ENCODE results near the gene OXTR.

OXTR gene

DNA sequence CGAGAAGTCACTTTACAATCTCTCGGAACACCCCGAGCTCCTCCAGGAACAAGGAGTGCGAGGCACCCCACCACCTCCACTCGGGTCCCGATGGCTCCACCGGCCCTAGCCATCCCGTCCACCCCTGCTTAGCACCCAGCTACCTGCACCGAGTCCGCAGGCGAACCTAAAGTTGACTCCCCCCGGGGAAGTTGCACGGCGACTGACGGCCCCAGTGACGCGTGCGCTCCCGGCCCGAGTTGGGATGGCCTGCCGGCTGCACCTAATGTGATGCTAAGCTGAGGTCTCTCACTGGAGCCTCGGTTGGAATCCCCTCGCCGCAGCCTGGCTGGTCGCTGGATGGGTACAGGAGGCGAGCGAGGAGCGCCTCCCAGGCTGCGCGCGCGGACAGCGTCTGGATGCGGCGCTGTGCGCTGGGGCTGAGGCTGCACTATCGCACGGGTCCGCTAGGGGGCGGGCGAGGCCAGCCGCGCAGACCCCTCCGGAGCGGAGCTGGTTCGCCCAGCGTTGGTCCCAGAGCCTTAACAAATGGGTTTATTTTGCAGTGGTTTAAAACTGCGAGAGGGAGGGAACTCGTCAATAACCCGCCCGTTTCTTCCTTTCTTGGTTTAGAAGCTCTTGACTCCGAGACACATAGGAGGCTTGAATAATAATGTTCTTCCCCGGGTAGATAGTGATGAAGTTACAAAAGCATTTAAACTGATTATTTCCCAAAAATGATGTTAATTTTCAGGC, at the start of gene OXTR:
Gene OXTR, minus strand, starts transcription at position 526 of the 735 bp plus-strand sequence. CDS start 1,426 bp downstream, outside the sequence.
- DNase-seq, result peak; percentile 38 to 68 (median 57)

- DNase-seq, result no peak
Observed at GRCh38 chr3:8817486-8817885, 48.1 kb upstream of the OXTR start.

DNA sequence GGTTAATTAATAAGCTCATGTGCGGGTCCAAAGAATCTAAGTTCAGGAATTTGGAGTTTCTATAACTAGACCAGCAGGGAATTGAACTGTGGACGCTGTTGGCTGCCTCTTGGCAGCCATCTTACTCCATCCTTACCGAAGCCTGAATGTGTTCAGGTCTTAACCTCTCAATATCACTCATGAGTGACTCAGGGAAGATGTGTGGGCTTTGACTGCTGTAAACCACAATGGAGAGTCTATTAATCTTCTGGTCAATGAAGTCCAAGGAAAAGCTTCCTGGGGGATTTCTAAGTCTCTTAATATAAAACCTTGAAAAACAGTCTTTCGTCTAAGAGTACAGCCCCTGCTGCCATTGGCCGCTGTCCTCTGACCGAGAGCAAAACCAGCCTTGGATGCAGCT, 46.7 kb upstream of the OXTR start:
- DNase-seq, result no peak

- DNase-seq, result no peak
Observed at GRCh38 chr3:8813411-8813810, 44.0 kb upstream of the OXTR start.

DNA sequence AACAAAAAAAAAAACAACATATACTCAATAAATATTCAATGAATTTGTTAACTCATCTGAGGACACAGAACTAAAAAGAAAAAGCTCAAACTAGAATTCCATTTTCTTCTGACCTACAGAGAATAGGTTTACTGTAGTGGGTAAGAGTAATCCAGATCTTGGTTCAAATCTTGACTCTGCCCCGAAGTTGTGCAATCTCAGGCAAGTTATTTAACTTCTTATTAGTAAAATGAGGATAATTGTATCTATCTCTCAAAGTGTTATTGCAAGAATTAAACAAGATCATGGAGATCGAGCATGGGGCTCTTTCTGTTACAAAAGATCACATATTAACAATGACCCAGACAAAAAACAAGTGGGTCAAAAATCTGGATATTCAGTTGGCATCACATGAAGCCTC, 41.1 kb upstream of the OXTR start:
- DNase-seq, result no peak

GRCh38 chr3:8805774-8806173, 36.4 kb upstream of the OXTR start:
- no peak for DNase-seq

GRCh38 chr3:8802256-8802655, 32.8 kb upstream of the OXTR start:
- no peak for DNase-seq

DNA sequence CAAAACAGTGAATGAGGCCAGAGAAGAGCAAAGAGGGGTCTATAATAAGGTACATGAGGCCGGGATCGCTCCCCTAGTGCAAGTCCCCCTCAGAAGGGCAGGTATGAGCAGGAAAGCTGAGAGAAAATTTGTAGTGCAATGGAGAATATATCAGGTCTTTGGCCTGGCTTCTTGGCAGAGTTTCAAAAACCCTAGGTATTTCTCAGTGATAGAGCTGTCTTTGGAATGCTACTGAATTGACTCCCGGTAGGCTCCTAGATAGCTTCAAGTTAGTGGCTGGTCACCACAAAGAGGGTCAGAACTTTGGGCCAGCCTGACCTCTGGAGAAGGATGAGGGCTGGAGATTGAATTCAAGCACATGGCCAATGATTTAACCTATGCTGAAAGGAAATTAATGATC, 30.6 kb upstream of the OXTR start:
- DNase-seq, result no peak

DNA sequence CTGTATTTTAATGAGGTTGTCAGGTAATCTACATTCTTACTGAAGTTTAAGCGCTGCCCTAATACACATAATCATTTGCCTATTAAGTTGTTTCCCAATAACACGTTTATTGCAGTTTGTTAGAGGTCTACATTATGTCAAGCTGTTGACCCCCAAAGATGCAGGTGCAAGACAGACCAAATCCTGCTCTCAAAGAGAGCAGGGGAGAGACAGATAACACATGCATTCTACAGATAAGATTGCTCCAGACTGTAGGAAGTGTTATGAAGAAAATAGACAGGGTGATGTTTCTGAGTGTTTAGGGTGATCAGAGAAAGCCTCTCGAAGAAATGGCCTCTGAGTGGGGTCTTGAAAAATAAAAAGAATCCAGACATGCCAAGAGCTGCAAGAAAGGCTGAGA, 24.8 kb upstream of the OXTR start:
- no peak for DNase-seq

DNA sequence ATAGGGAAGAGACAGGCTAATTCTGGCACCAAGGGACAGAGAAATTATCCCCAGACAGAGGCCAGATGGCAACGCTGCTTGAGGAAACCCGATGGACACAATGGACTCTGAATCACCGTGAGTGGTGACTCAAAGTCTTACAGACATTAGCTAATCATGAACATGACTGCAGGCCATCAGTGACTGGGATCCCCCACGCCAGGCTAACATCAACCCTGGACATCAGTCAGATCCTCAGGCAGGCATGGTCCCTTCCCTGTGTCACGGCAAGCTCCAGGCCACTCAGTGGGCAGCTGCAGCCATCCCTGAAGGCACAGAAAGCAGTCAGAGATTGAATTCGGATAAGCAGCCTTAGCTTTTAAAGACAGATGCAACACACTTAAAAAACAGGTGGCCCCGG, 23.8 kb upstream of the OXTR start:
- no peak for DNase-seq

DNA sequence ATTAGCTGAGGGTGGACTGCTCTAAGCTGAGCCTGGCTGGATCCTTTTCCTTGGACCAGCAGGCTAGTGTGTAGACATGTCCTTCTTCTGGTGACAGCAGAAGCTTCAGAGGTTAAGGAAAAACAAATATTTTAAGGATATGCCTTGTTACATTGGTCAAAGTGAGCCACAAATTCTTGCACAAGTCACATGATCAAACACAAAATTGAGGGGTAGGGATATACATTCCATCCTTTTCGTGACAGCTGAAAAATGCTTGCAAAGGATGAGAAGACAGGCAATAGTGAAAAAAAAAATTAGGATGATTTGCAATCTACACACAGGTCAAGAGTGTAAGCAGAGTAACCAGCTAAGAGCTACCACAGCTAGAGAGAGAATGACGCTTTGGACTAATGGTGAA, 21.1 kb upstream of the OXTR start:
- no peak for DNase-seq

GRCh38 chr3:8784676-8785435, 15.4 kb upstream of the OXTR start:
- no peak for DNase-seq

GRCh38 chr3:8780279-8780678, 10.9 kb upstream of the OXTR start:
- DNase-seq, result no peak

DNA sequence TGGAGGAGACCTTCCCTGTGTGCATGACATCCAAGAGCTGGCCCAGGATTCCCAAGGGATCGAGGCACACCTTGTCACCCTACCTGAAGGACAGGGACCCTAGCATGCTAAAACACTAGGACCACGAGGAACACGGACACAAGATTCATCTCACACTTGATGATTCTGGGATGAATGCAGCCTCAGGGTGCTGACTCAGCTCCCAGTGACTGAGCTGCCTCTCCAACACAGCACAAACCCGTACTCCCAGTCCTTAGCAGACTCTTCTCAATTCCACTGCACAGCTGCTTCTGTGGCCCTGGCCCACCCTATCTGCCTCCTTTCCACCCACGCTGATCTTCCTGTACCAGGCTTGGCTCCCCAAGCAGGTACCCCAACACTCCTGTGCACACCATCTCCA, 9.1 kb upstream of the OXTR start:
- no peak for DNase-seq

GRCh38 chr3:8777978-8778267, 8.5 kb upstream of the OXTR start:
- DNase-seq, result no peak

- no peak for DNase-seq
Observed at GRCh38 chr3:8777201-8777977, 8.0 kb upstream of the OXTR start.

DNA sequence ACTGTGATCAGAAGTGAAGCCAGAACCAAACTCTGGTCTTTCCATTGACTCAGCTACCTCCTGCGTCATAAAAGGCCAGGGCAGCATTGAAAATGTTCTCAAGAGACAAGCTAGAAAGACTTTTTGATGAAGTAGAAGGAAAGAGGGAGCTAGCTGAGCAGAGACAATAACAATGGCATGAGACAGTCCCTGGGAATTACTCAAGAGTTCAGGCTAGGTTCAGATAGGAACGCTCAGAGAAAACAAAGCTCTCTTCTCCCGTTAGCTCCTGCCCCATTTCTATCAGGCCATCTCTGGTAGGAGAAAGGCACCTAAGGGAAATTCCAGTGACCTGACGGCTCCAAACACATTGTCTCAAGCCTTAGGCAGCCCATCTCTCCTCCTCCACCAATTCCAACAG, 7.0 kb upstream of the OXTR start:
- no peak for DNase-seq

GRCh38 chr3:8775602-8776001, 6.2 kb upstream of the OXTR start:
- no peak for DNase-seq

GRCh38 chr3:8775181-8775580, 5.8 kb upstream of the OXTR start:
- DNase-seq, result no peak

- DNase-seq, result no peak
Observed at GRCh38 chr3:8773941-8774542, 4.6 kb upstream of the OXTR start.

GRCh38 chr3:8768364-8769087, 887 bp downstream of the OXTR start:
- peak in 1 of 3 experiments; percentile 48 for DNase-seq

GRCh38 chr3:8767667-8768363, 1.6 kb downstream of the OXTR start:
- peak; percentile 35 to 84 (median 77) for DNase-seq

Data from NCI-H1417 (cell line).